ENCODE measurements around the gene INO80B. TPM values are rescaled to one million over a fixed set of nuclear protein-coding genes. Genes with fewer than 3 reads are reported as not detected.
"Not testable (repeated sequence)": the region's sequence is repeated elsewhere in the genome, so short reads cannot be mapped to it uniquely, and the experiment has no call there.

INO80B gene
- total and polyA plus RNA-seq, 10 donors, result 9.0 to 50.3 (median 33.4) TPM

DNA sequence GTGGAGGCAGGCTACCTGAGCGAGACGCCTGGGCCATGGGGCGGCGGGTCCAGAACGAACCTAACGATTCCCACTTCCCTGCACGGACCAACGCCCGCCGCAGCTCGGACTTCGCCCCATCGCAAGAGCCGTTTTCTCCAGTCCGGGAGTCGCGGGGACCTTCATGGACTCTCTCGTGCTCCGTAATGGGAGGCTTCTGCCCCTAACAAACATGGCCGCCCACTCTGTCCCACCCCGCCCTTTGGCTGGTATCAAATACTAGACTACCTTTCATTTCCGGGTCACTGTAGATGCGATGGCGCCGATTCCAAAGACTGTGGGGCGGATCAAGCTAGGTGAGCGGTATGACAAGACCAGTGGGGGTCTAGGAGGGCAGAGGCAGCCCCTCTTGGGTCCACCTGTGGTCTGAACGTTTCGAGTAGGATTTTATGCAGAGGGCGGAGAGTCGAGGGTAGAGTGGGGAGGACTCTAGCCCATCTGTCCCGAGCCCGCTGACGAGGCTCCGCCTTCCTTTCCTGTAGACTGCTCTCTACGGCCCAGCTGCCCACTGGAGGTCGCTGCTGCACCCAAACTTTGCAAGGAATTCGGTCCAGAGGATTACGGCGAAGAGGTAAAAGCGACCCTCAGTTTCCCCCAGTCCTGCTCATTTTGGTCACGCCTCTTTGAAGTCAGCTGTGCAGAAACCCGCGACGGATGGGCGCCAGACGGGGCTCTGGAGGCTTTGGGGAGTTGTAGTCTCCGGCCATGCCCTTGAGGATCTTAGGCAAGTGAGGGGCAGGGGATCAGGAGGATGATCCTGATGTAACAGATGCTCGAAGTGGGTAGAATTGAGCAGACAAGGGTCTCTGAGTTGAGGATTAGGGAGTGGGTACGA is 28.2 kb downstream of the INO80B start, which contains the start of the genes CCDC142 and TTC31:
Gene CCDC142, minus strand, starts transcription at position 198 of the 874 bp plus-strand sequence. Its CDS starts 161 bp downstream, at position 37.
Gene TTC31, plus strand, starts transcription at position 281 of the 874 bp plus-strand sequence. Its CDS starts 15 bp downstream, at position 296.
- H3K27me3 ChIP-seq (replicated peaks in 1 of 7), result no peaks in the 10 kb centered on the region
- H3K9me3 ChIP-seq, result no peaks in the 10 kb centered on the region
- 1 to 3% (median 1%) methylated on average over 23 to 50 of the region's 50 CpGs for WGBS, 5 donors
- peaks cover 0 to 69% (median 27%) of the 10 kb centered on the region in 6 donors for H3K36me3 ChIP-seq
- H3K4me3 ChIP-seq, result peak within 1 kb of the TSS; percentile 72 to 96 (median 88)
- peak; percentile 98 for DNase-seq
- H3K4me1 ChIP-seq, result peaks cover 33 to 64% (median 40%) of the 10 kb centered on the region in 6 donors
- intact Hi-C loops (cut with DNase I; ENCODE audit: low total_unique reads), result loop anchor here (5.0 kb wide), 1 partner anchor 104 kb away; no protein-coding TSS in a partner anchor
- peak within 1 kb of the TSS; percentile 85 to 97 (median 94) for H3K27ac ChIP-seq
- TF ChIP-seq POLR2A (IDR thresholded peaks at IDR 0.05) (peak in 1 of 3 donors; percentile 55), POLR2AphosphoS5 (IDR thresholded peaks at IDR 0.05) (peak; percentile 82 to 93 (median 85))
- TF ChIP-seq, protein P1, sequence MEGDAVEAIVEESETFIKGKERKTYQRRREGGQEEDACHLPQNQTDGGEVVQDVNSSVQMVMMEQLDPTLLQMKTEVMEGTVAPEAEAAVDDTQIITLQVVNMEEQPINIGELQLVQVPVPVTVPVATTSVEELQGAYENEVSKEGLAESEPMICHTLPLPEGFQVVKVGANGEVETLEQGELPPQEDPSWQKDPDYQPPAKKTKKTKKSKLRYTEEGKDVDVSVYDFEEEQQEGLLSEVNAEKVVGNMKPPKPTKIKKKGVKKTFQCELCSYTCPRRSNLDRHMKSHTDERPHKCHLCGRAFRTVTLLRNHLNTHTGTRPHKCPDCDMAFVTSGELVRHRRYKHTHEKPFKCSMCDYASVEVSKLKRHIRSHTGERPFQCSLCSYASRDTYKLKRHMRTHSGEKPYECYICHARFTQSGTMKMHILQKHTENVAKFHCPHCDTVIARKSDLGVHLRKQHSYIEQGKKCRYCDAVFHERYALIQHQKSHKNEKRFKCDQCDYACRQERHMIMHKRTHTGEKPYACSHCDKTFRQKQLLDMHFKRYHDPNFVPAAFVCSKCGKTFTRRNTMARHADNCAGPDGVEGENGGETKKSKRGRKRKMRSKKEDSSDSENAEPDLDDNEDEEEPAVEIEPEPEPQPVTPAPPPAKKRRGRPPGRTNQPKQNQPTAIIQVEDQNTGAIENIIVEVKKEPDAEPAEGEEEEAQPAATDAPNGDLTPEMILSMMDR (IDR thresholded peaks at IDR 0.05 in 8 of 11, conservative IDR thresholded peaks at IDR 0.05 in 3 of 11), result peak; percentile 83 to 98 (median 94)

DNA sequence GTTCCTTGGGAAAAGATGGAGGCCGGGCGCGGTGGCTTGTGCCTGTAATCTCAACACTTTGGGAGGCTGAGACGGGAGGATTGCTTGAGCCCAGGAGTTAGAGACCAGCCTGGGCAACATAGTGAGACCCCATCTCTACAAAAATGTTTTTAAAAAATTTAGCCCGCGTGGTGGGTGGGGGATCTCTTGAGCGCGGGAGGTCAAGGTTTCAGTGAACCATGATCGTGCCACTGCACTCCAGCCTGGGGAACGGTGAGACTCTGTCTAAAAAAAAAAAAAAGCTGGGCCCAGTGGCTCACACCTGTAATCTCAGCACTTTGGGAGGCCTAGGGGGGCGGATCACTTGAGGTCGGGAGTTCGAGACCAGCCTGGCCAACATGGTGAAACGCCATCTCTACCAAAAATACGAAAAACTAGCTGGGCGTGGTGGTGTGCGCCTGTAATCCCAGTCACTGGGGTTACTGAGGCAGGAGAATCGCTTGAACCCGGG is 28.8 kb downstream of the INO80B start:
- H3K27ac ChIP-seq, result peak overlapping the region in 7 of 8 donors; percentile 85 to 97 (median 93)
- peak overlapping the region; percentile 72 to 96 (median 88) for H3K4me3 ChIP-seq
- peak; percentile 75 for DNase-seq
- H3K36me3 ChIP-seq, result peaks cover 0 to 71% (median 30%) of the 10 kb centered on the region in 6 donors
- H3K4me1 ChIP-seq, result peaks cover 33 to 64% (median 40%) of the 10 kb centered on the region in 6 donors
- intact Hi-C loops (cut with DNase I; ENCODE audit: low total_unique reads), result loop anchor here (5.0 kb wide), 1 partner anchor 104 kb away; no protein-coding TSS in a partner anchor
- WGBS, 5 donors, result 73 to 90% (median 84%) methylated on average over 19 of the region's 19 CpGs
- H3K27me3 ChIP-seq (replicated peaks in 1 of 7); H3K9me3 ChIP-seq: not testable (repeated sequence)

DNA sequence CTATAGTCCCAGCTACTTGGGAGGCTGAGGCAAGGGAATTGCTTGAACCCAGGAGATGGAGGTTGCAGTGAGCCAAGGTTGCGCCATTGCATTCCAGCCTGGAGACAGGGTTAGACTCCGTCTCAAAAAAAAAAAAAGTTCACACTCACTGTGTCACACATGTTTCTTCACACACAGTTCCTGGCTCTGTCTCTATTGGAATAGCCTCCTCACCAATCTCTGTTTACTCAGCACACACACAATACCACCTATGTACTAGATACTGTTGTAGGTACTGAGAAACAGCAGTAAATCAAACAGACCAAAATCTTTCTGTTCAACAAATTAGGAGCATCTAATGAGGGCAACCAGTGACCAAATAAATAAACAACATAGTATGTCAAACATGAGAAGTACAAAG is 31.3 kb downstream of the INO80B start:
- TF ChIP-seq, protein P1 (IDR thresholded peaks at IDR 0.05 in 8 of 11, conservative IDR thresholded peaks at IDR 0.05 in 3 of 11), result no peak
- no peak for TF ChIP-seq POLR2AphosphoS5 (IDR thresholded peaks at IDR 0.05)
- TF ChIP-seq POLR2A (IDR thresholded peaks at IDR 0.05), result no peak
- Histone ChIP-seq H3K4me1 (peaks cover 22 to 41% (median 26%) of the 10 kb centered on the region in 6 donors), H3K4me3 (no peak overlapping the region), H3K9me3 (no peaks in the 10 kb centered on the region), H3K27me3 (replicated peaks in 1 of 7) (no peaks in the 10 kb centered on the region), H3K27ac (no peak overlapping the region), H3K36me3 (peaks cover 0 to 72% (median 33%) of the 10 kb centered on the region in 6 donors)
- WGBS, 5 donors, result 91 to 100% (median 92%) methylated on average over 2 of the region's 2 CpGs
- intact Hi-C loops (cut with DNase I; ENCODE audit: low total_unique reads), result no loop called here
- DNase-seq, result no peak

DNA sequence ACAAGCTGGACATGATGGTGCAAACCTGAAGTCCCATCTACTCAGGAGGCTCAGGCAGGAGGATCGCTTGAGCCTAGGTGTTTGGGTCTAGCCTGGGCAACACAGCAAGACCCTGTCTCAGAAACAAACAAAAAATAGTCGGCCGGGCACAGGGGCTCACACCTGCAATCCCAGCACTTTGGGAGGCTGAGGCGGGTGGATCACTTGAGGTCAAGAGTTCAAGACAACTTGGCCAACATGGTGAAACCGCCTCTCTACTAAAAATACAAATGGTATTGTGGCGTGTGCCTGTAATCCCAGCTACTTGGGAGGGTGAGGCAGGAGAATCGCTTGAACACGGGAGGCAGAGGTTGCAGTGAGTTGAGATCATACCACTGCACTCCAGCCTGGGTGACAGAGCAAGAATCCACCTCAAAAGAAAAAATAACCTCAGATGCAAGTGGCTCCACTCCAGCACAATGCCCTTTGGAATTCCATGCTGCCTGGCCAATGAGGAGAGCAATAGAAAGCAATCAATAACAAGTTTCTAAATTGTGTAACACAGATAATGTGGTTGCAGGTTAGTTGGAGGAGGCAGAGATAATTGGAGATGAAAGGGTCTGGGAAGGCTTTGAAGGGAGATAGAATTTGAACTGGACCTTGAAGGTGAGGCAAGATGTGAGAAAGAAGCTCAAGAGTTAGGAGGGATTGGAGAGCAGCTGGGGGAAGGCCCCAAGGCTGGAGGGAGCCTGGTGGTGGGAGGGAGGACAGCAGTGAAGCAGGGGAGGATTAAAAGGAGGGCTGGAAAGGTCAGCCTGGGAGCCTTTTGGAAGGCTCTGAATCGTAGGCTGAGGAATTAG is 34.0 kb downstream of the INO80B start:
- intact Hi-C loops (cut with DNase I; ENCODE audit: low total_unique reads), result no loop called here
- H3K27ac ChIP-seq, result no peak overlapping the region
- H3K9me3 ChIP-seq, result no peaks in the 10 kb centered on the region
- peak; percentile 40 for DNase-seq
- no peak overlapping the region for H3K4me3 ChIP-seq
- TF ChIP-seq, protein P1 (IDR thresholded peaks at IDR 0.05 in 8 of 11, conservative IDR thresholded peaks at IDR 0.05 in 3 of 11), result no peak
- TF ChIP-seq POLR2A (IDR thresholded peaks at IDR 0.05) (no peak), POLR2AphosphoS5 (IDR thresholded peaks at IDR 0.05) (no peak)
- peaks cover 5 to 22% (median 8%) of the 10 kb centered on the region in 6 donors for H3K4me1 ChIP-seq
- WGBS, 5 donors, result 91 to 98% (median 94%) methylated on average over 9 of the region's 9 CpGs
- no peaks in the 10 kb centered on the region for H3K27me3 ChIP-seq (replicated peaks in 1 of 7)
- peaks cover 5 to 97% (median 60%) of the 10 kb centered on the region in 6 donors for H3K36me3 ChIP-seq
